ENCODE measurements around the gene LRRC3C.
A peak's percentile ranks its signal among the peaks of the same experiment; 100 is the strongest.
"Not testable (repeated sequence)": the region's sequence is repeated elsewhere in the genome, so short reads cannot be mapped to it uniquely, and the experiment has no call there.

Gene LRRC3C

DNA sequence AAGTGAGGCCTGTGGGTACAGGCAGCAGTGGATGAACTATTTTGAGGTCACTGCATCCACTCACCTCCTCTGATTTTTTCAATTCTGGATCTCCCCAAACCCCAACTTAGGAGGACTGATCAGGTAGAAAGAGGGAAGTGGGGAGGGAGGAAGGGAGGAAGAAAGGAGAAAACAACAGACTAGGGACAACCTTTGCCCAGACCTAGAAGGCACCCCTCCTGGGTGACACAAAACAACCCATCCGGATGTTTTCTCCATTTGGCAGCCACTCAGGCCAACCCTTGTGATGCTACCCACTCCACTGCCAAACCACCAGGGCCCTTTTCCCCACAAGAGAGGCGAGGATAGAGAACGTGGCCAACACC, 2.9 kb upstream of the LRRC3C start:
- DNase-seq = no peak

DNA sequence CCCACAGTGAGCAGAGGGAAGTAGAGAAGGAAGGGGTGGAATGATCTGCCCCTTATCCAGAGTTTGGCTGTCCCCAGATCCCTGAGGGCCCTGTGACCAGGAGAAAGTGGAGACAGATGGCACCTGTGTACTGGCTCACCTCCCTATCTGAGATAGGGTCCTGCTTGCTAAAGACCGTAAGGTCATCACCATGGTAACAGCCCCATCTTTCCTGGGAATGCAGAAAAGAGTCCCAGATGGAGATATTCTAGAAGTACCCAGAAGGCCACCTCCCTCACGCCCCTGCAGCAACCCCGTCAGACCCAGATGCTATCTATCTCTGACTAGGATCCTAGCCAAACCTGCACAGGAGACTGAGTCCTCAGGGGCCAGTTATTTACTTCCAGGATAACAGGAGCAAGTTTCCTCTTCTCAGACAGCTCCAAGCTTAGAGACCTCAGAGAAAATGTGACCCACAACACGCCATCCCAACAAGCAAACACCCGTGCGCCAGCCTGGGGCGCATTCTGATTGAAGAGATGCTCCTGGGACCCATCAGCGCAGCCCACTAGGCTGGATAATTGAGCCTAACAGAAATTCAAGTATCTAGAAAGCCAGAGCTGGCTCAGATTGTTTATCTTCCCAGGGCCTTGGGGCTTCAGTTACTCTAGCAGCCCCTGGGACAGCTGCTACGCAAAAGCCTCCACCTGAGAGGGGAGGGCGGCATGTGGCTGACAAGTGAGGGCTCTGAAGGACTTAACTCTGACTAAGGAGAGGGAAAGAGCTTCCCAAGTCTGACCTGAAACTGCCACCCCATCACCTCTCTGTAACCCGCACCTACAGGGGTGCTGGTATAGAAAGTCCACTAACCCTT, 2.0 kb upstream of the LRRC3C start:
- DNase-seq = no peak

GRCh38 chr17:39926135-39926587, 1.4 kb upstream of the LRRC3C start:
- no peak for DNase-seq

DNA sequence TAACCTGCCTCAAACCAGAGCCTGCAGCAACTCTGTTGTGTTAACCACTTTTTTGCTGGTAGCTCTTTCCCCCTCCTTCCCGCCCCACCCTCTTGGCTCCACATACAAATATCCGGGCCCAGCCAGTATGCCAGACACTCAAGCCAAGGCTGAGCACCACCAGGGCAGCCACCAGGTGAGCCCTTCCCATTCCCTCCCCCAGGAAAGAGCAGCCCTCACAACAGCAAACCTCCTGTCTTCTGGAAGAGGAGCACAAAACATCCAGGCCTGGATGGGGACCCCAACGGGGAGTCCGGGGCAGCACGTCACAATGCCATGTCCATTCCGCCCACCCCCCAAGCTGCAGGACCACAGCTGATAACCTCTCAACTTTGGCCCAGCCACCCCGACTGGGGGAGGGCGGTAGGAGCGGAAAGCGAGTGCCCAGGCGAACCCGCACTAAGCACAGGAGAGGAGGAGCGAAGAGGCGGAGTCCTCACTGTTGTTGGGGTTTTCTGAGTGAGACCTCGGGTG, 888 bp upstream of the LRRC3C start:
- DNase-seq = peak; percentile 54

GRCh38 chr17:39927929-39928857, 661 bp downstream of the LRRC3C start:
- DNase-seq = no peak

DNA sequence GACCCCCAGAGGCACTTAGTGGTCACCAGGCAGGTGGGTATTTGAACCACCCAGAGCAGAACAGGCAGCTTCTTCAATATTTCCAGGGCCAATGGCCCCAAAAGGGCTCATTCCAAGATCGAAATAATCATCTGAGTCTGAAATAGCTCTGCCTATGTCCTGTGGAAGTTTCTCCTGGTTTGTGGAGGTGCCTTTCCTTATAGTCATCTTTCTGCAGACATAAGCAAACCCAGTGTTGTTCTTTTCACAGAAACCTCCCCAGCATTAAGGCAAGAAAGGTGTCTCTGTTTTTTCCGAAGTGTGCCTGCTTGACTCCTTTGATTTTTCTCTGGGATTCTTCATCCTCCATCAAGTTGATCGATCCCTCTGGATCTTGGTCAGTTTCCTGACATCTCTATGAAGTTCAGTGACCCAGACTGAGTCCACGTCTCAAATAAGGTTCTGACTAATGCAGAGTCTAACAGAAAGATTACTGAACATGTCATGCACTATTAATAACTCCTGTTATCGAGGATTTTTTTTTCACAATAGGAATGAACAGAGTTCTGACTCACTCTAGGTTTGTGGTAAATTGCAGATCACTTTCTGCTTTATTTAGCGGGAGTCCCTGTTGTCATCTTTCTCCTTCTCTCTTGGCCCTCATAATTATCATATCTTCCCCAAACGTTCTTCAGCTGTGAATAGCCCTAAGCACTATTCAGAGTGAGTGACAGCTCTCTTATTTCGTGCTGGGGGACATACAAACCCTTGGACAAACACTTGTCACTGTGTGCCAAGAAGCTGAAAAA, 1.5 kb downstream of the LRRC3C start:
- DNase-seq = no peak

GRCh38 chr17:39929646-39930407, 2.3 kb downstream of the LRRC3C start:
- DNase-seq = no peak

GRCh38 chr17:39933912-39934311, 6.4 kb downstream of the LRRC3C start:
- DNase-seq = no peak

GRCh38 chr17:39934324-39934723, 6.8 kb downstream of the LRRC3C start:
- DNase-seq = no peak

DNA sequence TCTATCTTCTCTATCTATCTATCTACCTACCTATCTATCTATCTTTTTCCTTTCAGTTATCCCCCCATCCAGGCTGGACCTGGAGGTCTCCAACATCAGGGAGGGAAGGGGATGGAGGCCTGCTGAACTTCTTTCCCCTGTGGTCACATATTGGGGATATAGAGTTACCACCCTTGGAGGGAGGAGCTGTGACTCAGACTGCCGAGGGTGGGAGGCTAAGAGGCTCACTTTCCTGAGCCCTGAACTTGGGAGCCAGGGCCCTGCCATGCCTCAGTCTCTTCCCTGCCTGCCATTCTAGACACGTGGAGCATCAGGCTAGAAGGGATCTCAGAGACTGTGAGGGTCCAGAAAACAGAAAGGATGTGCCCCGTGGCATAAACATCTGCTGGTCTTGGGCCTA, 8.4 kb downstream of the LRRC3C start:
- no peak for DNase-seq

DNA sequence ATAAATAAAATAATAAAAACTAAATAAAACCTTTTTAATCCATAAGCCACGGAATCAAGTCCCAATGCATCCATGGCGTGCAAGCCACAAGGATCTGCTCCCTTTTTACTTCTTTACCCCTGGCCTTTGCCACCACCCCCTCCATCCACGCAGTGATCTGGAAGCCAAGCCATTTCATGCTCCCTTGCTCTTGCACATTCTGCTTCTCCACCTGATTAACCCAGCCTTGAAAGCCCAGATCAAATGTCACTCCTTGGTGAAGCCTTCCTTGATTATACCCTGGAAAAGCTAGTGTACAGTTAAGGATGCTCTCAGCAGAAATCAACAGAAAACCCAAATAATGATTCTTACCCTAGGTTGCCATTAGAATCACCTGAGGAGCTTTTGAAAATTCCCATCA, 9.9 kb downstream of the LRRC3C start:
- no peak for DNase-seq

DNA sequence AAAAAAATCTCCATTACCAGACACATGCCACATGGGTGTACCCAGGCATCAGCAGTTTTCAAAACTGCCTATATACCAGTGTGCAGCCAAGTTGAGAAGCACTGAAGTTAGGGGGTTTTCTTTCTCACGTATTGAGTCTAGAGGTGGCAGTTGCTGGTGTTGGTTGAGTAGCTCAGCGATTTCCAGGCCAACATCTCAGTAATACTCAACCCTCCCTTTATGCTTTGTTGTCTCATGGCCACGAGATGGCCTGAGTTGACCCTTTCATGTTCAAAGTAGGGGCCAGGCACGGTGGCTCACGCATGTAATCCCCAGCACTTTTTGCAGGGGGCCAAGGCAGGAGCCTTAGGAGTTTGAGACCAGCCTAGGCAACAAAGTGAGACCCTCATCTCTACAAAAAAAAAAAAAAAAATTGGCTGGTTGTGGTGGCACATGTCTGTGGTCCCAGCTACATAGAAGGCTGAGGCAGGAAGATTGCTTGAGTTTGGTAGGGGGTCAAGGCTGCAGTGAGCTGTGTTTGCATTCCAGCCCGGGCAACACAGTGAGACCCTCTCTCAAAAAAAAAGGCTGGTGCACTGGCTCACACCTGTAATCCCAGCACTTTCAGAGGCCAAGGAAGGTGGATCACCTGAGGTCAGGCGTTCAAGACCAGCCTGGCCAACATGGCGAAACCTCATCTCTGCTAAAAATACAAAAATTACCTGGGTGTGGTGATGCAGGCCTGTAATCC, 10.8 kb downstream of the LRRC3C start:
- DNase-seq = no peak

- no peak for DNase-seq
Observed at GRCh38 chr17:39939106-39939505, 11.6 kb downstream of the LRRC3C start.

DNA sequence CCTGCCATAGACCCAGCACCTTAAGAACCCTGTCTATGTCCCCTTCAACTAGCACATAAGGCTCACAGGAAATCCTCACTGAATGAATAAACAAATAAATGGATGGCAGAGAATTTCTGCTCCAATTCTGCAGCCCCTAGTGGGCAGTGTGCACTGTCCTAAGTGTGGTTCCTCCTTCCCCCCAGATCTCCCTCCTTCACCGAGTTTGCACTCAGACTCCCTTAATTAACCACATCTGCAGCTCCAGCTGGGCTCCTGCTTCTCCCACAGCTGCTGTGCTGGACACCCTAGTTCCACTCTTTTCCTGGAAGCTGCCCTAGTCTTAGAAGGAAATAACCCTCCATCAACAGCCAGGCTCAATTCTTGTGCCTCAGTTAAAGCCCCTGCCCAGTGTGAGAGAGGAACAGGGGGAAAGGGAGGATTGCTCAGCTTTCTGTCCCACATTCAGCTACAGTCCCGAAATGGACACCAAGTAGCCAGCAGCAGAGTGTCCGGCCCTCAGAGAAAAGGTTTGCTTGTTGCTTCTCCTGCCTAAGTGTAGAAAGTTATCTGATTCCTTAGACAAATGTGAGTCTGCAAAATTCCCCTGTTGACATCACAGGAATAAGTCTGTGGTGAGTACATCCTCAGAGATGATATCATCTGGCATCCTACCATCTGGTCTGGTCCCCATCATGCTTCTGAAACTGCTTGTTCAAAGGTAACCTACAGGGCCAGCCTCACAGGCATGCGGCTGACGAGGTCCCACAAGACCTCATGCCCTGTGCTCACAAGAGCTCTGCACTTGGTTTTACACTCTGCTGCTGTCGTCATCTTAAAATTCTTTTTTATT, 12.3 kb downstream of the LRRC3C start:
- DNase-seq = no peak

DNA sequence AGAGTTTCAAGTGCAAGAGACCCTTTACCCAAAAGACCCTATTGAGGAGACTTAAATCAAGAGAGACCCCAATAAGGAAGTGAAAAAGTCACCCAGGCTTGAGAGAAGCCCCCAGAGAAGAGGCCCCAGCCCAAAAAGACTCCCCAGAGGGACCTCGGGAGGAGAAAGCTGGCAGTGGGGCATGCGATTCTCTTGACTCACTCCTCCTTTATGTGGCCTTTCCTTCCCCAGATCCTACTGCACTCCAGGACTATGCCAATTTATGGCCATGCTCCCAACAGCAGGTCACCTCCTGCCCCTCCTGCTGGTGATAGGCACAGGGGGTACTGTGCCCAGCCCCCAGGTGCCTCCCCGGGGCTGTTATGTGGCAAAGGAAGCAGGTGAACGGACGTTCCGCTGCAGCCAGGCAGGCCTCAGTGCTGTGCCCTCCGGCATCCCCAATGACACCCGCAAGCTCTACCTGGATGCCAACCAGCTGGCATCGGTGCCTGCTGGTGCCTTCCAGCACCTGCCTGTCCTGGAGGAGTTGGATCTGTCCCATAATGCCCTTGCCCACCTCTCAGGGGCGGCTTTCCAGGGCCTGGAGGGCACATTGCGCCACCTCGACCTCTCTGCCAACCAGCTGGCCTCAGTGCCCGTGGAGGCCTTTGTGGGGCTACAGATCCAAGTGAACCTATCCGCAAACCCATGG, 16.3 kb downstream of the LRRC3C start:
- no peak for DNase-seq

- DNase-seq = no peak
Observed at GRCh38 chr17:39944393-39944711, 16.8 kb downstream of the LRRC3C start.

- DNase-seq = no peak
Observed at GRCh38 chr17:39946551-39947330, 19.2 kb downstream of the LRRC3C start.

GRCh38 chr17:39948489-39948828, 20.9 kb downstream of the LRRC3C start:
- DNase-seq = not testable (repeated sequence)

GRCh38 chr17:39949028-39949427, 21.5 kb downstream of the LRRC3C start:
- no peak for DNase-seq
